Upper lobe of right lung (tissue), 1 donor: ENCODE results near the gene ABCC10. TPM values are rescaled to one million over a fixed set of nuclear protein-coding genes. Genes with fewer than 3 reads are reported as not detected.

ENCODE experiments used
- ATAC-seq: fragments of 200-7000 bp; cut with Tn5 transposase; one replicate; pipeline ENCODE4 v1.9.1; 2020; ENCODE audit warnings: mild to moderate bottlenecking, moderate library complexity
- DNase-seq: peaks from one replicate; pipeline ENCODE4 v3.0.0-alpha.2; 2020
- H3K27ac ChIP-seq: fragments of 200-600 bp; one replicate; pipeline ENCODE4 v1.8.0; 2022
- H3K27me3 ChIP-seq: fragments of 200-600 bp; one replicate; pipeline ENCODE4 v1.8.0; 2022; ENCODE audit warnings: mild to moderate bottlenecking
- H3K36me3 ChIP-seq: fragments of 200-600 bp; one replicate; pipeline ENCODE4 v1.8.0; 2022
- H3K4me1 ChIP-seq: fragments of 200-600 bp; one replicate; pipeline ENCODE4 v1.8.0; 2022
- H3K4me3 ChIP-seq: fragments of 200-600 bp; one replicate; pipeline ENCODE4 v1.8.0; 2022; ENCODE audit warnings: mild to moderate bottlenecking
- H3K9me3 ChIP-seq: fragments of 200-600 bp; one replicate; pipeline ENCODE4 v1.8.0; 2022
- CTCF ChIP-seq: fragments of 200-600 bp; IDR thresholded peaks from one replicate; pipeline ENCODE4 v1.8.0; 2022; ENCODE audit warnings: antibody characterized with exemption
- intact Hi-C: fragments of 100-400 bp; cut with DNase I; formaldehyde crosslinking; loops from one replicate; pipeline ENCODE4 v1.11.0; 2022
- total RNA-seq: library from RNA; stranded (reverse); fragmentation: NEBNext Ultra II Directional; extraction: Animal tissue kit (Norgen Biotek cat#: 25700); gene quantifications from one replicate; pipeline ENCODE4 v1.2.1, GENCODE V29; 2021
- donor health status: DM: no; HTN: yes; CAD: no; lungs with severe emphysema.

The ABCC10 gene
- total RNA-seq, 1 donor from 2014 or later, result 30.0 TPM

- H3K4me3 ChIP-seq, result no peak overlapping the region
- ATAC-seq (no peak), DNase-seq (no peak)
- no peaks in the 10 kb centered on the region for H3K9me3 ChIP-seq
- no peak overlapping the region for H3K27ac ChIP-seq
- peaks cover 11% of the 10 kb centered on the region for H3K4me1 ChIP-seq
- intact Hi-C loops, result no loop called here
- no peak for TF ChIP-seq CTCF
- H3K36me3 ChIP-seq, result peaks cover 14% of the 10 kb centered on the region
- H3K27me3 ChIP-seq, result no peaks in the 10 kb centered on the region
Observed at GRCh38 chr6:43481591-43482236, 54.4 kb downstream of the ABCC10 start.

GRCh38 chr6:43488667-43489276 lies 61.4 kb downstream of the ABCC10 start:
- Histone ChIP-seq H3K27ac (no peak overlapping the region), H3K4me3 (no peak overlapping the region), H3K36me3 (peaks cover 15% of the 10 kb centered on the region), H3K9me3 (no peaks in the 10 kb centered on the region), H3K27me3 (no peaks in the 10 kb centered on the region), H3K4me1 (peaks cover 15% of the 10 kb centered on the region)
- TF ChIP-seq CTCF, result no peak
- ATAC-seq, result no peak
- intact Hi-C loops, result no loop called here
- no peak for DNase-seq

GRCh38 chr6:43489277-43490072 lies 62.1 kb downstream of the ABCC10 start:
- intact Hi-C loops, result no loop called here
- ATAC-seq, result no peak
- no peak for DNase-seq

GRCh38 chr6:43490523-43490939 lies 63.2 kb downstream of the ABCC10 start:
- Histone ChIP-seq H3K36me3 (peaks cover 11% of the 10 kb centered on the region), H3K9me3 (no peaks in the 10 kb centered on the region), H3K4me3 (no peak overlapping the region), H3K4me1 (peaks cover 20% of the 10 kb centered on the region), H3K27ac (no peak overlapping the region), H3K27me3 (no peaks in the 10 kb centered on the region)
- ATAC-seq (no peak), DNase-seq (no peak)
- no peak for TF ChIP-seq CTCF
- intact Hi-C loops, result no loop called here

More at GRCh38 chr6:43489277-43490072, 62.1 kb downstream of the ABCC10 start:
- no peaks in the 10 kb centered on the region for H3K27me3 ChIP-seq
- H3K9me3 ChIP-seq, result no peaks in the 10 kb centered on the region
- no peak overlapping the region for H3K27ac ChIP-seq
- H3K4me3 ChIP-seq, result no peak overlapping the region
- H3K4me1 ChIP-seq, result peaks cover 15% of the 10 kb centered on the region
- no peak for TF ChIP-seq CTCF
- H3K36me3 ChIP-seq, result peaks cover 15% of the 10 kb centered on the region

- Histone ChIP-seq H3K4me1 (peaks cover 25% of the 10 kb centered on the region), H3K36me3 (no peaks in the 10 kb centered on the region), H3K4me3 (no peak overlapping the region), H3K27me3 (no peaks in the 10 kb centered on the region), H3K9me3 (no peaks in the 10 kb centered on the region), H3K27ac (no peak overlapping the region)
- peak; percentile 73 for ATAC-seq
- intact Hi-C loops, result no loop called here
- no peak for TF ChIP-seq CTCF
- DNase-seq, result peak; percentile 84
Observed at GRCh38 chr6:43491750-43492661, 64.7 kb downstream of the ABCC10 start.
